H9 (cell line): ENCODE results near the gene PCCA. TPM values are rescaled to one million over a fixed set of nuclear protein-coding genes. Genes with fewer than 3 reads are reported as not detected.
A peak's percentile ranks its signal among the peaks of the same experiment; 100 is the strongest.

Experiments used
- DNase-seq: peaks from one replicate; pipeline ENCODE4 v3.0.0-alpha.2; 2017
- H2AFZ ChIP-seq: one replicate; pipeline ENCODE4 v1.6.1; 2013; ENCODE audit warnings: mild to moderate bottlenecking, low read length, control low read depth, moderate library complexity
- H2AK5ac ChIP-seq: 2 replicates; pipeline ENCODE4 v1.6.1; 2013; ENCODE audit warnings: low read length, control low read depth, mixed read lengths; ENCODE audit not compliant: insufficient read length
- H2BK120ac ChIP-seq: one replicate; pipeline ENCODE4 v1.6.1; 2013; ENCODE audit warnings: low read depth, mild to moderate bottlenecking, low read length, control low read depth, inconsistent platforms; ENCODE audit not compliant: poor library complexity, severe bottlenecking
- H2BK12ac ChIP-seq: 2 replicates; pipeline ENCODE4 v1.6.1; 2013; ENCODE audit warnings: low read length, control low read depth, mixed read lengths, low read depth; ENCODE audit not compliant: insufficient read length
- H2BK15ac ChIP-seq: 2 replicates; pipeline ENCODE4 v1.6.1; 2013; ENCODE audit warnings: low read depth, low read length, control low read depth
- H2BK20ac ChIP-seq: one replicate; pipeline ENCODE4 v1.6.1; 2013; ENCODE audit warnings: low read depth, mild to moderate bottlenecking, low read length, control low read depth, inconsistent platforms; ENCODE audit not compliant: poor library complexity, severe bottlenecking
- H2BK5ac ChIP-seq: 2 replicates; pipeline ENCODE4 v1.6.1; 2013; ENCODE audit warnings: low read length, control low read depth, mixed read lengths; ENCODE audit not compliant: insufficient read length
- H3K14ac ChIP-seq: 2 replicates; pipeline ENCODE4 v1.6.1; 2013; ENCODE audit warnings: low read length, control low read depth; ENCODE audit not compliant: insufficient read depth
- H3K18ac ChIP-seq: 2 replicates; pipeline ENCODE4 v1.6.1; 2013; ENCODE audit warnings: low read depth, mild to moderate bottlenecking, mixed read lengths, low read length, control low read depth; ENCODE audit not compliant: insufficient read length
- H3K23ac ChIP-seq: 2 replicates; pipeline ENCODE4 v1.6.1; 2013; ENCODE audit warnings: low read length, control low read depth, mixed read lengths, low read depth; ENCODE audit not compliant: insufficient read length
- H3K23me2 ChIP-seq: 2 replicates; pipeline ENCODE4 v1.6.1; 2013; ENCODE audit warnings: low read depth, mild to moderate bottlenecking, mixed read lengths, low read length, control low read depth; ENCODE audit not compliant: insufficient read length, poor library complexity, severe bottlenecking
- H3K27ac ChIP-seq: 2 replicates; pipeline ENCODE4 v1.5.1; 2013; ENCODE audit warnings: low read length, control low read depth, mixed read lengths, low read depth; ENCODE audit not compliant: insufficient read length
- H3K27me3 ChIP-seq: 2 replicates; pipeline ENCODE4 v1.6.1; 2013; ENCODE audit warnings: low read length, control low read depth, inconsistent platforms; ENCODE audit not compliant: insufficient read depth
- H3K4ac ChIP-seq: 2 replicates; pipeline ENCODE4 v1.6.1; 2013; ENCODE audit warnings: low read depth, mild to moderate bottlenecking, control low read depth, inconsistent platforms, low read length, moderate library complexity
- H3K4me1 ChIP-seq: 2 replicates; pipeline ENCODE4 v1.6.1; 2013; ENCODE audit warnings: low read length, control low read depth, inconsistent platforms; ENCODE audit not compliant: insufficient read depth
- H3K4me2 ChIP-seq: 2 replicates; pipeline ENCODE4 v1.6.1; 2013; ENCODE audit warnings: low read length, control low read depth, mixed read lengths; ENCODE audit not compliant: insufficient read length, insufficient read depth
- H3K56ac ChIP-seq: 2 replicates; pipeline ENCODE4 v1.6.1; 2013; ENCODE audit warnings: low read depth, mild to moderate bottlenecking, mixed read lengths, low read length, control low read depth; ENCODE audit not compliant: insufficient read length
- H3K79me1 ChIP-seq: 2 replicates; pipeline ENCODE4 v1.6.1; 2013; ENCODE audit warnings: low read depth, mild to moderate bottlenecking, moderate library complexity, low read length, control low read depth, inconsistent platforms; ENCODE audit not compliant: insufficient read depth, poor library complexity, severe bottlenecking
- H3K79me2 ChIP-seq: 2 replicates; pipeline ENCODE4 v1.6.1; 2013; ENCODE audit warnings: low read length, control low read depth, inconsistent platforms; ENCODE audit not compliant: insufficient read depth
- H3K9ac ChIP-seq: 2 replicates; pipeline ENCODE4 v1.6.1; 2013; ENCODE audit warnings: low read length, control low read depth, mixed read lengths; ENCODE audit not compliant: insufficient read length; ENCODE audit errors: extremely low read depth
- H3K9me3 ChIP-seq: one replicate; pipeline ENCODE4 v1.6.1; 2013; ENCODE audit warnings: low read depth, low read length, inconsistent platforms; ENCODE audit not compliant: control insufficient read depth
- H3T11ph ChIP-seq: one replicate; pipeline ENCODE4 v1.6.1; 2013; ENCODE audit warnings: mild to moderate bottlenecking, low read length, control low read depth, inconsistent platforms
- H4K20me1 ChIP-seq: one replicate; pipeline ENCODE4 v1.6.1; 2013; ENCODE audit not compliant: control insufficient read depth, insufficient read length, insufficient read depth
- H4K5ac ChIP-seq: 2 replicates; pipeline ENCODE4 v1.6.1; 2013; ENCODE audit warnings: low read depth, mild to moderate bottlenecking, mixed read lengths, low read length, control low read depth; ENCODE audit not compliant: insufficient read length
- H4K8ac ChIP-seq: replicated peaks from 2 replicates; pipeline ENCODE4 v1.6.1; 2013; ENCODE audit warnings: low read length, control low read depth, mixed read lengths, low read depth; ENCODE audit not compliant: insufficient read length
- H4K91ac ChIP-seq: 2 replicates; pipeline ENCODE4 v1.6.1; 2013; ENCODE audit warnings: low read depth, mild to moderate bottlenecking, moderate library complexity, mixed read lengths, low read length, control low read depth; ENCODE audit not compliant: insufficient read length
- H3K27ac Mint-ChIP-seq, 3 experiments: 2 replicates in 2 of 3; 3 replicates in 1 of 3; pipeline ENCODE4 v1.8.0; 2020 to 2021; ENCODE audit warnings: mixed read lengths in 3 of 3, mild to moderate bottlenecking in 1 of 3, moderate library complexity in 1 of 3
- H3K27me3 Mint-ChIP-seq: 2 replicates; pipeline ENCODE4 v1.8.0; 2021; ENCODE audit warnings: low read depth, mild to moderate bottlenecking, moderate library complexity, mixed read lengths
- H3K36me3 Mint-ChIP-seq, 3 experiments: 2 replicates in 2 of 3; 3 replicates in 1 of 3; pipeline ENCODE4 v1.8.0; 2020 to 2021; ENCODE audit warnings: low read depth in 3 of 3, mixed read lengths in 3 of 3; ENCODE audit not compliant: insufficient read depth in 1 of 3
- H3K4me1 Mint-ChIP-seq, 2 experiments: 2 replicates each; pipeline ENCODE4 v1.8.0; 2020; ENCODE audit warnings: mixed read lengths in 2 of 2
- H3K4me3 Mint-ChIP-seq, 2 experiments: 2 replicates in 1 of 2; 3 replicates in 1 of 2; pipeline ENCODE4 v1.8.0; 2020 to 2021; ENCODE audit warnings: mild to moderate bottlenecking in 2 of 2, mixed read lengths in 2 of 2, moderate library complexity in 1 of 2
- H3K9me3 Mint-ChIP-seq, 2 experiments: 2 replicates in 1 of 2; 3 replicates in 1 of 2; pipeline ENCODE4 v1.8.0; 2020; ENCODE audit warnings: mild to moderate bottlenecking in 2 of 2, mixed read lengths in 2 of 2, moderate library complexity in 1 of 2
- CTCF ChIP-seq: fragments of 200-600 bp; sonication (generic); conservative IDR thresholded peaks from 3 replicates; pipeline ENCODE4 v1.8.0; 2021; ENCODE audit warnings: antibody characterized with exemption, mild to moderate bottlenecking
- WGBS: extraction: QIAGEN DNeasy Blood & Tissue Kit; methylation state at CpG from one replicate; pipeline ENCODE4 v1.1.7; 2013; ENCODE audit warnings: missing lambda C conversion rate, low lambda C conversion rate, mixed read lengths; ENCODE audit not compliant: insufficient read length; ENCODE audit errors: extremely low coverage; 5-methylcytosine and 5-hydroxymethylcytosine counted together
- total RNA-seq: library from RNA; stranded (reverse); gene quantifications from 2 replicates; pipeline ENCODE4 v1.2.1, GENCODE V29; 2021

The PCCA gene
- total RNA-seq, 1 experiment from 2014 or later: 56.5 TPM

DNA sequence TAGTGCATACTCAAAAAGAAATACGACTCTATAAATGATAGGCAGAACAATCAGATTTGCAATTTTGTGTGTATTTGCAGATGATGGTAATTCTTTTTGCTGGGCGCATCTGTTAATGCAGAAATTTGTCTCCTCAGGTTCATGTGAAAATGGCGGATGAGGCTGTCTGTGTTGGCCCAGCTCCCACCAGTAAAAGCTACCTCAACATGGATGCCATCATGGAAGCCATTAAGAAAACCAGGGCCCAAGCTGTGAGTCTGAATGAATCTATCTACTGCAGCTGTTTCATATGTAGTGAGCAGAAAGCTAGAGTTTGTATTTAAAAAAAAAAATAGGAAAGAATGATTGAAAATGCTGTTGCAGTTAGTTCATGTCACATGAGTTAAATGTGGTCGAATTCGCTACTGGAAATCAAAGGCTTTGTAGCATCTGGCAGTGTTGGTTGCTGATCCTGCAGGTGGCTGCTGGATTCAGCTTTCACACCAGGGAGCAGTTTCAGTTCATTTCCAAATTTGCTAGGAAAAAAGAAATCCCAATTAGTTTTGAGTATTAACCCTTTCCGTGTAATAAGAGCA, 66.0 kb downstream of the PCCA start:
- Histone ChIP-seq H3K18ac (no peak overlapping the region), H4K8ac (no peak overlapping the region), H2BK15ac (no peak overlapping the region), H3K79me1 (no peaks in the 10 kb centered on the region), H3K23me2 (no peaks in the 10 kb centered on the region), H3K4me2 (no peak overlapping the region), H2BK12ac (no peak overlapping the region), H2AK5ac (no peak overlapping the region), H2AFZ (no peak overlapping the region), H2BK20ac (no peak overlapping the region), H3K79me2 (no peaks in the 10 kb centered on the region), H3T11ph (no peak overlapping the region), H2BK5ac (no peak overlapping the region), H3K27me3 (no peaks in the 10 kb centered on the region), H3K4ac (no peak overlapping the region), H4K5ac (no peak overlapping the region), H3K14ac (no peak overlapping the region), H3K23ac (no peak overlapping the region), H3K27ac (no peak overlapping the region), H4K20me1 (no peaks in the 10 kb centered on the region), H3K4me1 (peaks cover 7% of the 10 kb centered on the region; the same call in 1 of the 2 replicates), H3K56ac (no peak overlapping the region), H2BK120ac (no peak overlapping the region), H4K91ac (no peak overlapping the region), H3K9ac (no peak overlapping the region), H3K9me3 (no peaks in the 10 kb centered on the region)
- peaks cover 16 to 26% (median 21%) of the 10 kb centered on the region in 3 experiments for H3K36me3 Mint-ChIP-seq
- no peak overlapping the region for H3K4me3 Mint-ChIP-seq
- WGBS: no CpG with 5 or more reads among the region's 6 CpGs
- H3K4me1 Mint-ChIP-seq: peaks cover 36 to 46% of the 10 kb centered on the region in 2 experiments
- DNase-seq: no peak
- H3K9me3 Mint-ChIP-seq: no peaks in the 10 kb centered on the region
- no peaks in the 10 kb centered on the region for H3K27me3 Mint-ChIP-seq
- peak overlapping the region; percentile 60 to 97 (median 94); a peak in 5 of 7 replicates for H3K27ac Mint-ChIP-seq
- TF ChIP-seq CTCF: no peak
